HG03097 (cell line): ENCODE data around the gene ESCO1.

Source experiments
- ATAC-seq: cut with Tn5 transposase; IDR thresholded peaks from one replicate; pipeline ENCODE4 v1.9.1; 2021; ENCODE audit not compliant: unreplicated experiment, low FRiP score

The ESCO1 gene

DNA sequence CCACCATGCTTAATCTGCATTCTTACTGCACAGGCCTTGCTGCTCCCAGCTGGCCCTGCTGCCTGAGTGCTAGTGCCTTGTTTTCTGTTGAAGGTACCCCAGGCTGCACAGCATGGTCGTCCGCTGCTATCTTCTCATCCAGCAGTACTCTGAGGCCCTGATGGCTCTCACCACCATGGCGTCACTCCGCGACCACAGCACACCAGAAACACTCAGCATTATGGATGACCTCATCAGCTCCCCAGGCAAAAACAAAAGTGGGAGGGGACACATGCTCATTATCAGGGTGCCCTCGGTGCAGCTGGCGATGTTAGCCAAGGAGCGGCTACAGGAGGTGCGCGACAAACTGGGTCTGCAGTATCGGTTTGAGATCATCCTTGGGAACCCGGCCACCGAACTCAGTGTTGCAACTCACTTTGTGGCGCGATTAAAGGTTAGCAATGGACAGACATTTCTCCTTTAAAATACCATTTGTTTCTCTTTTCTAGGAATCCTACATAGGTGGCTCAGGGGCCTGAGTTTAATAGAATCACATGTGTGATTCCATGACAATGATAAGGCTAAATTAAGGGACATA lies 110.5 kb downstream of the ESCO1 start:
- ATAC-seq, result no peak

DNA sequence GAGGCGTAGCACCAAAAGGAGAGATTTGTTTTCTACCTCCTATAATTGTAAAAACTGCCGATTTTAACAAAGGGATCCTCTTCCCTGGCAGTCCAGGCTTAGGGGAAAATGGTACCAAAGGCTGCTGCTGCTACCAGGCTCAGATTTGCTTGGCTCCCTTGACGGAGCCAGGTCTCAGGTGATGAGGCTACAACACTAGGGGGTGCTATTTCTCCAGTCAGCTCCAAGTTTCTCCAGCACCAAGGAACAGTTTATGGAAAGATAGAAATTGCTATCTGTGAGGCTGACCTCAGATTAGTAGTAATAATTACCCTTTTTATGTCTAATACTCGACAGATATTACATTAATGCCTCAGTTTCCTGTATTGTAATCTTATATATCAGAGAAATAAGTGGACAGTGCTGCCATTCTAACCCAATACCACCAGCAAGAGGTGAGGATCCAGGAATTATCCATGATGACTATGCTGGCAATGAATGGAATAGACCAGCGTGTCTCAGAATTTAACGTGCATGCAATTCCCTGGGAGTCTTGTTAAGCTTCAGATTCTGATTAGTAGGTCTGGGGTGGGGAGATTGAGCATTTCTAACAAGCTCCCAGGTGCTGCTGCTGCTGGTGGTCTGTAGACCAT lies 111.3 kb downstream of the ESCO1 start:
- no peak for ATAC-seq

DNA sequence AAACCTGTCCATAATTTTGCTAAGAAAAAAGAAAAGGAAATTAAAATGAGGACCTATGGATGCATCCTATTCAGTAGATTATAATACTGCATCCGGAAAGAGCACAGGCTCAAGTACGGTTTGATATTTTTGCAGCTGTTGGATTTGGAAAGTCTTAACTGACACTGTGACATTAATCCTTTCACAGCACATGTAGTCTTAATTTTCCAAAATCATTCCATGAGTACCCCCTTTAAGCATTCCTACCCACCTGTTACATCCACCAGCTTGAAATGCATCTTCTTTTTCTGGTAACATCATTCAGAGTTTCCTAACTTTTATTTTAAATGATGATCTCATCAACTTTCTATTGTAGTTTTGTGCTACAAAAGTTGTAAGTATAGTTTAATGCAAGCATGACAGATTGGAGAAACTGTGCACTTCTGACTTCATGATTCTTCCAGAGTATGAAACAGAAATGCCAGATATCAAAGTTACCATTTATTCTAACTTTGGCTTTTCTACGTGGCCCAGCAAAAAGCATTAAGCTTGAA lies 113.5 kb downstream of the ESCO1 start:
- ATAC-seq, result no peak

DNA sequence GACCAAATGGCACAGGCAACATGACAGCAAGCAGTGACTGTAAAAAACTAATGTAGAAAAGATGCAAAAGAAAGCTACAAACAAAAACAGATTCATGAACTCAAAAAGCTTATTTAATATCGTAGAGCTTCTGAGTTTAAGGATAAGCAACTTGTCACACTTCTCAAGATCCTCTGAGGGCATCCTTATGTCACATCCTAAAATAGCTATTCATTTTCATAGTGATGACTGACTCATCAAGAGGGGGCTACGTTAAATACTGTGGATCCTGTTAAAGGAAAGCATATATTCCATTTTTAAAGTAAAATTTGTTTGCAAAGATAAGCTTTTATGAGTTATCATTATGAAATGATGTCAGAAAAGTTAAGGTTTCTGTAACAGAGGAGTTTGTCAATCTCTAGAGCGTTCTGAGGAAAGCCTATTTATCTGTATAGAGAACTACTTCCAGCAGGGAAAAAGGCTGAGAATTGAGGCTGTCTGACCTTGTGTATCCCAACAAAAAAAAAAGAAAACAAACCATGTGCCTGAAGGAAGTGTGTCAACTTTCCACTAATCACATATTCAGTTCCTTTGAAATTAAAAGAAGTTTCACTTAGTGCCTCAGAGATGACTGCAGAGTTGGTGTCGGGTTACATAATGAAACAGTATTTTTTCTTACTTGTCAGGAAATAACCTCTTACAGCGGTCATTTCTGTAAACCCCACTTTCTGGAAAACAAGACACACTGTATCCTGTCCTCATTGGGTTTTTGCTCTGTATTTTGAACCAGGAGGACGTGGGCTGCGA lies 115.5 kb downstream of the ESCO1 start:
- no peak for ATAC-seq

DNA sequence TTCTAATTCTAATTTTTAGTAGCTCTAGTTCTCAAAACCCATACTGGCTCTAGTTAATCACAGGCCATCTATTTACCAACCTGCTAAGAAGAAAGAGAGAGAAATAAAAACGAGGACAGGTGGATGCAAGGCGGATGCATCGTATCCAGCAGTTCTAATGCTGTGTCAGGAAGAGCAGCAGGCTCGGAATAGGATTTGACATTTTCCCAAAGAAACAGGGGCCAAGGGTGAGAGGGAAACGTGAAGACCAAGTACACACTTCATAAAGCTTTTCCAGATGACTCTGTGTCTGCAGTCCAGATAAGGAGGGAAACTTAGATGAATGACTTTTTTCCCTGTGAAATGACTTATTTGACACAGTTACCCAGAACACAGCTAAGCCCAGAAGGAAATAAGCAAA lies 117.5 kb downstream of the ESCO1 start:
- no peak for ATAC-seq

DNA sequence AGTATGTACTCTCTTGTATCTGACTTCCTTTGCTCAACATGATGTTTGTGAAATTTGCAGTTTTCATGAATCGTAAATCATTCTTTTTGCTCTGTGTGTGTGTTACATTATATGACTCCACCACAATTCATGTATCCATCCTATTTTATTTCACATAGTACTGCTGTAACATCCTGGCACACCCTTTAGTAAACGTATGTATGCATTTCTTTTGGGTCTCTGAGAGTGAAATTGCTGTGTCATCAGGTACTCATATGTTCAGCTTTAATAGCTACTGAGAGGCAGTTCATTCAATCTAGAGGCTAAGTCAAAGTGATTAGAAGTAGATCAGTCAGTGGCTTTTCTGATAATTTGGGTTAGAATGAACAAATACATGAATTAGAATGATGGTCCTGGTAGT lies 118.8 kb downstream of the ESCO1 start:
- no peak for ATAC-seq

DNA sequence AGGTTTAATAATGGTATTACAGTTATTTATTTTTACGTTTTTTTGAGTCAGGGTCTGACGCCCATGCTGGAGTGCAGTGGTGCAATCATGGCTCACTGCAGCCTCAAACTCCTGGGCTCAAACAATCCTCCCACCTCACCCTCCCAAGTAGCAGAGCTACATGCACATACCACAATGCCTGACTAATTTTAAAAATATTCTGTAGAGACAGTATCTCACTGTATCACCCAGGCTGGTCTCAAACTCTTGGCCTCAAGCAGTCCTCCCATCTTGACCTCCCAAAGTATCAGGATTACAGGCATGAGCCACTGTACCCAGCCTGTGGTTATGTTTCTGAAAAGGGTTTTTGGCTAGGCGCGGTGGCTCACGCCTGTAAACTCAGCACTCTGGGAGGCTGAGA lies 120.8 kb downstream of the ESCO1 start:
- no peak for ATAC-seq
